ENCODE data around the gene GIT1.

Gene GIT1

DNA sequence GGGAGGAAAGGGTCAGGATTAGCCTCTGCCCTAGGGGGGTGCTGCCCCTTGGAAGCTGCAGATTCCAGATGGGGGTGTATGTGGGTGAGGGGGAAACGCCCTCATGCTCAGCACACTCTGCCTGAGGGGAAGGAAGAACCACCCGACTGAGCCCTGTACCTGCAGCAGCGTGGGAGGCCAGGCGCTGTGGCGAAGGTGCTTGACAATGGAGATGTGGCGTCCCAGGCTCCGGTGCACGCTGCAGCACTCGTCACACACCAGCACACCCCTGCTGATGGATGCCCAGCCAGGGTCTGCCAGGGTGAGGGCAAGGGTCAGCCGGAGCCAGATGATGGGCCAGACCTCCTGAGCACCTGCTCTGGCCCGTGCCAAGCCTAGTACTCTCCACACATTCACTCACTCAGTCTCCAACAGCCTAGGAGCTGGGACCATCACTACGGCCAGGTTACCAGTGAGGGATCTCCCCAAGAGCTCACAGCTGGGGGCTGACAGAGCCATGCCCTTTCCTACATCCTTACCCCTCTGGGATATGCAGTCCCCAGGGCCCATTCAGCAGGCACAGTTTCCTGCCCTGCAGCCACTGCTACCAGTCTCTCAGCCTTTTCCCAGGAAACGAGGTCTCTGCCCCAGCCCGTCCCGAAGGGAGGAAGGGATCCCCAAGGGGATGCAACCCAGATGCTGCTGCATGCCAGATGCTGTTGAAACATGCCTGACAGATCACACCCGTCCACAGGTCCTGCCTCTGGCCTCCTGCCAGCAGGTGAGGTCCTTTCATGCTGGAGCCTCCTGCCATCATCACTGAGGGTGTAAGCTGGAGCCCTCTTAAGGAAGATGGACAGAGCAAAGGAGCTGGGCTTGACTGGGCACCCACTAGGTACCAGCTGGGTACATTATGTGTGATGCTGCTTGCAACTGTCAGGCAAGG lies 5.9 kb downstream of the GIT1 start:
- no peak overlapping the region for H3K4me3 ChIP-seq (ENCODE audit: low read length)
- no peak for DNase-seq (ENCODE audit: low read depth)
- TF ChIP-seq, protein P1, sequence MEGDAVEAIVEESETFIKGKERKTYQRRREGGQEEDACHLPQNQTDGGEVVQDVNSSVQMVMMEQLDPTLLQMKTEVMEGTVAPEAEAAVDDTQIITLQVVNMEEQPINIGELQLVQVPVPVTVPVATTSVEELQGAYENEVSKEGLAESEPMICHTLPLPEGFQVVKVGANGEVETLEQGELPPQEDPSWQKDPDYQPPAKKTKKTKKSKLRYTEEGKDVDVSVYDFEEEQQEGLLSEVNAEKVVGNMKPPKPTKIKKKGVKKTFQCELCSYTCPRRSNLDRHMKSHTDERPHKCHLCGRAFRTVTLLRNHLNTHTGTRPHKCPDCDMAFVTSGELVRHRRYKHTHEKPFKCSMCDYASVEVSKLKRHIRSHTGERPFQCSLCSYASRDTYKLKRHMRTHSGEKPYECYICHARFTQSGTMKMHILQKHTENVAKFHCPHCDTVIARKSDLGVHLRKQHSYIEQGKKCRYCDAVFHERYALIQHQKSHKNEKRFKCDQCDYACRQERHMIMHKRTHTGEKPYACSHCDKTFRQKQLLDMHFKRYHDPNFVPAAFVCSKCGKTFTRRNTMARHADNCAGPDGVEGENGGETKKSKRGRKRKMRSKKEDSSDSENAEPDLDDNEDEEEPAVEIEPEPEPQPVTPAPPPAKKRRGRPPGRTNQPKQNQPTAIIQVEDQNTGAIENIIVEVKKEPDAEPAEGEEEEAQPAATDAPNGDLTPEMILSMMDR (conservative IDR thresholded peaks at IDR 0.05; ENCODE audit: low read depth, low read length), result no peak

DNA sequence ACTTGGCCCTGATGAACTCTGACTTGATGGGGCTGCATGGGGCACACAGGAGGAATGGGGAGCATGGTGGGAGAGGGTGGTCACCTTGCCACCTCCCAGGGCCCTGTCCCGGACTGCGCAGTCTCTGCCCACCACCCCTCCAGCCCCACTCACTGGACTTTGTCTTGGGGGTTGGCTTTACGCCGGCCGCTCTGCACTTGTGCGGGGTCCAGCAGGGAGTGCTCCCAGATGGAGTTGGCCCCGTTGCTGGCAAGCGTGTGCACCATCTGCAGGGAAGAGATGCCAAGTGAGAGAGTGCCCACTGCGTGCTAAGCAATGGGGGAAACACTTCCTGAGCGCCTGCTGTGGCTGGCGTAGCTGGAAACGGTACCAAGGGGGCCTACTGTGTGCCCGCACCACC lies 6.7 kb downstream of the GIT1 start:
- DNase-seq (ENCODE audit: low read depth), result no peak
- TF ChIP-seq, protein P1 (conservative IDR thresholded peaks at IDR 0.05; ENCODE audit: low read depth, low read length), result no peak
- H3K4me3 ChIP-seq (ENCODE audit: low read length), result no peak overlapping the region

- TF ChIP-seq, protein P1 (conservative IDR thresholded peaks at IDR 0.05; ENCODE audit: low read depth, low read length), result no peak
- DNase-seq (ENCODE audit: low read depth), result no peak
- H3K4me3 ChIP-seq (ENCODE audit: low read length), result no peak overlapping the region
Measured at GRCh38 chr17:29582254-29582765, 7.1 kb downstream of the GIT1 start.

GRCh38 chr17:29581583-29582253 lies 7.7 kb downstream of the GIT1 start:
- H3K4me3 ChIP-seq (ENCODE audit: low read length), result no peak overlapping the region
- TF ChIP-seq, protein P1 (conservative IDR thresholded peaks at IDR 0.05; ENCODE audit: low read depth, low read length), result no peak
- no peak for DNase-seq (ENCODE audit: low read depth)

DNA sequence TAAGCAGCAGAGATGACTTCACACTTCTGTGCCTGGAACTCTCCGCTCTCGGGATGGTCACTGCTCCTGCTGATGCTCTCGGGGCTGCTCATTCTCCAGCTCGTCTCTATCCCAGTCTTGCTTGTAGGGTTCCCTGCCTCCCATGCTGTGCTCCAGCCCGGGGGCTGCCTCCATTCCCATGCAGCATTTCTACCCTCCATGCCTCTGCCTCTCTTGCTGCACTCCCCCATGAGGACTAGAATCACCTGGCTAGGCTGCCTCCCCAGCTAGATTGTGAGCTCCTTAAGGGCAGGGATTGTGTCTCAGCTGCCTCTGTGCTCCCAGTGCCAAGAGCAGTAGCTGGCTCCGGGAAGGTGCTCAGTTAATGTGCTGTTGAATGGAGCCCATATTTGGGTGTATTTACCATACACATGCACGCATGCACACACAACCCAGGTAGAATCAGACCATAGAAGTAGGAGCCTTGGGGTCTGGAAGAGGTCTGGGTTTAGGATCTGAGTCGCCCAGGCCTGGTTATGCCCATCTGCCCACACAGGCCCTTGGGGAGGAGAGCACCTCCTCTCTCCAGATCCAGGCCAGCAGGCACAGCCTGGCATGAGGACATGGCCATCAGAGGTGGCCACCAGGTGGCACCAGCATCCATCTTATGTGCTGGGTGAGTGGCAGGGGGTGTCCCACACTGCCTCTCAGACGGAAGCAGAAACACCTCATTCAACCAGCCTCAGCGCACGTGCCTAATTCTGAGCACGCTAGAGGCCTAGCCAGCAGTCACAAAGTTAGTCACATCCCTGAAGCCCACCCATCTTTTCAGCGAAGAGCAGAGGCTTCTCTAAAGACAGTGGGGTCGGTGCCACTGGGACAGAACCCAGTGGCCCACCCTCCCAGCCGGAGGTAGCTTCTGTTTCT lies 9.3 kb downstream of the GIT1 start:
- TF ChIP-seq, protein P1 (conservative IDR thresholded peaks at IDR 0.05; ENCODE audit: low read depth, low read length), result peak; percentile 91
- DNase-seq (ENCODE audit: low read depth), result no peak
- H3K4me3 ChIP-seq (ENCODE audit: low read length), result no peak overlapping the region

GRCh38 chr17:29578626-29579485 lies 10.6 kb downstream of the GIT1 start:
- TF ChIP-seq, protein P1 (conservative IDR thresholded peaks at IDR 0.05; ENCODE audit: low read depth, low read length), result no peak
- no peak for DNase-seq (ENCODE audit: low read depth)
- no peak overlapping the region for H3K4me3 ChIP-seq (ENCODE audit: low read length)

All from retinal pigment epithelial cell (primary cell).